ENCODE results near the gene KRTAP2-1. TPM values are rescaled to one million over a fixed set of nuclear protein-coding genes. Genes with fewer than 3 reads are reported as not detected.
"Not testable (repeated sequence)": the region's sequence is repeated elsewhere in the genome, so short reads cannot be mapped to it uniquely, and the experiment has no call there.

KRTAP2-1 gene
- total RNA-seq, 2 donors from 2014 or later: not detected

DNA sequence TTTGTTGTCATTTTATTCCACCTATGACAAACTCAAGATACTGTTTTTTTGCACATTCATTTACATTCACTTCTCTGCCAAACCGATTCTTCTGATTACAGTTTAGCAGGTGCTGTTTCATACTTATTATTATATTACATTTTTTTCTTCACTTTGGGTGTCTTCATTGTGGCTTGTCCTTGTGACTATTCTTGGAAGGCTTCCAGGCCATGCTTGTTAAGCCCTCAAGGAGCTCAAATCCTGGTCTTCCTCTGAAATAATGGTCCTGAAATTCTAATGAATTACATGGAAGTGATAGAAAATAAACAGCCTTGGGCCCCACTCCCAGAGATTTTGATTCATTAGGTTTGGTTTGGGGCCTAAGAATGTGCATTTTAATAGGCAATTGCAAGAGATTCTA lies 17.2 kb upstream of the KRTAP2-1 start:
- Histone ChIP-seq H3K4me3 (no peak overlapping the region), H3K4me1 (no peaks in the 10 kb centered on the region), H3K27ac (no peak overlapping the region), H3K9me3 (no peaks in the 10 kb centered on the region), H3K36me3 (no peaks in the 10 kb centered on the region), H3K27me3 (no peaks in the 10 kb centered on the region)
- TF ChIP-seq, protein P1, sequence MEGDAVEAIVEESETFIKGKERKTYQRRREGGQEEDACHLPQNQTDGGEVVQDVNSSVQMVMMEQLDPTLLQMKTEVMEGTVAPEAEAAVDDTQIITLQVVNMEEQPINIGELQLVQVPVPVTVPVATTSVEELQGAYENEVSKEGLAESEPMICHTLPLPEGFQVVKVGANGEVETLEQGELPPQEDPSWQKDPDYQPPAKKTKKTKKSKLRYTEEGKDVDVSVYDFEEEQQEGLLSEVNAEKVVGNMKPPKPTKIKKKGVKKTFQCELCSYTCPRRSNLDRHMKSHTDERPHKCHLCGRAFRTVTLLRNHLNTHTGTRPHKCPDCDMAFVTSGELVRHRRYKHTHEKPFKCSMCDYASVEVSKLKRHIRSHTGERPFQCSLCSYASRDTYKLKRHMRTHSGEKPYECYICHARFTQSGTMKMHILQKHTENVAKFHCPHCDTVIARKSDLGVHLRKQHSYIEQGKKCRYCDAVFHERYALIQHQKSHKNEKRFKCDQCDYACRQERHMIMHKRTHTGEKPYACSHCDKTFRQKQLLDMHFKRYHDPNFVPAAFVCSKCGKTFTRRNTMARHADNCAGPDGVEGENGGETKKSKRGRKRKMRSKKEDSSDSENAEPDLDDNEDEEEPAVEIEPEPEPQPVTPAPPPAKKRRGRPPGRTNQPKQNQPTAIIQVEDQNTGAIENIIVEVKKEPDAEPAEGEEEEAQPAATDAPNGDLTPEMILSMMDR (IDR thresholded peaks at IDR 0.05): no peak
- DNase-seq (ENCODE audit: low spot score): no peak

DNA sequence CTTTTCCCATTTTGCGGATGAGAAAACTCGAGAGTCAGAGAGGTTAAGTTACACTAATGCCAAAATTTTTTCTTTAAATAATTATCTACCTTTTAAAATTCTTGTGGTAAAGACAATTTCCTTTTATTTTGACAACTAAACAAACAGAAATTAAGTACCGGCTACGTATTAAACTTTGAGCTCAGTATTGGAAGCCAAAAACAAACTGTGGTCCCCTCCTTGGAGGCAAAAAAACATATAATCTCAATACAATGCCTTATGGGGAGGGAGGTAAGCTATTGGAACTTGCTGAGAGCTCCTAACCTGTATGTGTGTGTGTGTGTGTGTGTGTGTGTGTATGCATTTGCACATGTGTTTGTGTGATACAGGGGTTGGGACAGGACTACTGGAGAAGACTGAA lies 16.3 kb upstream of the KRTAP2-1 start:
- H3K9me3 ChIP-seq: no peaks in the 10 kb centered on the region
- no peak overlapping the region for H3K4me3 ChIP-seq
- H3K27ac ChIP-seq: no peak overlapping the region
- no peaks in the 10 kb centered on the region for H3K36me3 ChIP-seq
- H3K4me1 ChIP-seq: no peaks in the 10 kb centered on the region
- no peak for DNase-seq (ENCODE audit: low spot score)
- TF ChIP-seq, protein P1 (IDR thresholded peaks at IDR 0.05): no peak
- H3K27me3 ChIP-seq: no peaks in the 10 kb centered on the region

DNA sequence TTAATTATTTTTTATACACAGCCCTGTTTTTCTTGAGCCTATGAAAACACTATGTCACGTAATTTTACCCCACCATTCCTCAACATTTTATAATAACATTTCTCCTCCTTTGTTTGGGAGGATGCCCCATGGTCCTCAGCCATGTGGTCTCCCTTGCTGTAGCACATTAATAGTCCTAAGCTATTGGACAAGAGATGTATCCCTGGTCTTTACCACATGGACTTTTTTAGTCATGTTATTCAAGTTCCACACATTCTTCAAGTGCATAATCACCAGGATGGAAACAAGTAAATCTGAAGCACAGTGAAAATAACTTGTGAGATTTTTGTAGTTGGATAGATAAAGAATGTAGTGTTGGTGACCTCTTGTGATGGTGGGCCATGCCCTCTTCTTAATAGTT lies 14.8 kb upstream of the KRTAP2-1 start:
- no peak overlapping the region for H3K27ac ChIP-seq
- H3K27me3 ChIP-seq: no peaks in the 10 kb centered on the region
- H3K9me3 ChIP-seq: peaks cover 0 to 8% of the 10 kb centered on the region in 2 donors
- no peaks in the 10 kb centered on the region for H3K4me1 ChIP-seq
- DNase-seq (ENCODE audit: low spot score): no peak
- no peak overlapping the region for H3K4me3 ChIP-seq
- TF ChIP-seq, protein P1 (IDR thresholded peaks at IDR 0.05): no peak
- no peaks in the 10 kb centered on the region for H3K36me3 ChIP-seq

DNA sequence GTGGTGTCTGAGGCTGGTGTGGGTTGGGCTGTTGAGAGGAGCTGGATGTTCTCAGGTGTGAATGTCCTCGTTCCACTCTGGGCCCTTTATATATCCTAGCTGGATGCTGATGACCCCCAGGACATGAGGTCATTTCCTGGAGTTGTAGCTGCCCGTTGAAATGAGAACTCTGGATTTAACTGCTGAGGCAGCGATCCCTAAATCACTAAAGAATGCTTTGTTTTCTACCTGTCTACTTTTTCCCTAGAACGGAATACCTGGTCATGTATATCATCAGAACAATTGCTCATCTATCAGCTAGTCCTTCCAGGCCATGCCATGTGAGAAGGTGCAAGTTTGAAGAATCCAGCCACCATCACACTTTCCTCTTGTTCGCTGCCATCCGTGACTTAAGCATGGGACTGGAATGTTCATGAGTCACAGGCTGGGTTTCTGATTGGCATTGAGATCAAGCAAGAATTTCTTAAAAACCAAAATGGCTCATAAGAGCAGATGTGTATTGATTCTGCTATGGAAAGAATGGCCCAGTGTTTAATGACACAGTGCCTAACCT lies 13.0 kb upstream of the KRTAP2-1 start, which contains the start of gene KRTAP2-3:
Gene KRTAP2-3, minus strand, starts transcription at position 63 of the 553 bp plus-strand sequence. CDS start 64 bp downstream, outside the sequence.
- TF ChIP-seq, protein P1 (IDR thresholded peaks at IDR 0.05): no peak
- Histone ChIP-seq H3K9me3 (peaks cover 0 to 8% of the 10 kb centered on the region in 2 donors), H3K4me1 (no peaks in the 10 kb centered on the region), H3K36me3 (no peaks in the 10 kb centered on the region), H3K27ac (no peak within 1 kb of the TSS), H3K4me3 (no peak within 1 kb of the TSS), H3K27me3 (no peaks in the 10 kb centered on the region)
- DNase-seq (ENCODE audit: low spot score): no peak

DNA sequence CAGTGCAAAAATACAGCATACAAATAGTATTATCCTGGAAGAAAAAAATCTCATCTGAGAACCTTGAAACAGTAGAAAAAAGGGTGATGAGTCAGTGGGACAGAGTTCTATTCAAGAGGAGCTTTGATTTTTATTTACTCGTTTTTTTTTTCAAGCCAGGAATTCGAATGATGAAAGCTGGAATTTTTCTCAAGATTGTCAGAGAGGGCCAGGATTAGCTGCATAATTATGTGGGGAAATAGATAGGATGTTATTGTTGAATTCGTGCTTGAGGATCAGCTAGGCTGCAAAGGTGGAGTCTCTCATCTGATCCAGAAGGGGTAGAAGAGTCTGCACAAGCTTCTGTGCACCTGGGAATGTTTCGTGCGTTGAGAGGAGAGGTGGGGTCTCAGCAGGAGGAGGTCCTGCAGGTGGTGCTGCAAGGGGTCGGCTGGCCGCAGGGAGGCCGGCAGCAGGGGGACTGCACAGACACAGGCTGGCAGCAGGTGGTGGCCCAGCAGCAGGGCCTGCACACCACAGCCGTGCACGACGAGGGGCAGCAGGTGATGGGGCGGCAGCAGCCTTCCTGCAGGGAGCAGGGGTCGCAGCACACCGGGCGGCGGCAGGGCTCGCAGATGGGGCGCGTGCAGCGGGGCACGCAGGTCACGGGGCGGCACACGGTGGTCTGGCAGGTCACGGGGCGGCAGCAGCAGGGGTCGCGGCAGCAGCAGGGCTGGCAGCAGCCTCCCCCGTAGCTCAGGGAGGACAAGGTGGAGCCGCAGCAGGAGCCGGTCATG lies 12.3 kb upstream of the KRTAP2-1 start:
- H3K27me3 ChIP-seq; H3K36me3 ChIP-seq; H3K27ac ChIP-seq; H3K9me3 ChIP-seq; H3K4me3 ChIP-seq; DNase-seq (ENCODE audit: low spot score); H3K4me1 ChIP-seq: not testable (repeated sequence)

DNA sequence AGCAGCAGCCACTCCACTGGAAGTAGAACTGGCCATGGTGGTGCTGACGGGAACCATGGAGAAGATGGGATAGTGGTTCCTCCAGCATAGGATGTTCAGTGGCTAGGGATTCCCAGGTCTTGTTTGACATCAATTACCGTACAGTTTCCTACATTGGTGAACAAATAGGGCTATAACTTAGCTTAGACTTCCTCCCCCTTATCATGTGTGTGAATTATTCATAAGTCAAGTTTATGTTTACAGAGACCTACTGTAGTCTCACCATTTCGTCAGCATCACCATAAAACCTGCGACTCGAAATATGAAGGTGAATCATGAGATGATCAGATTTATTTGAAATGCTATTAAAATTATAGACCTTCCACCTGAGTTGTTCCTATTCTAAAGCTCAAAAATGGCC lies 11.6 kb upstream of the KRTAP2-1 start:
- Histone ChIP-seq H3K27me3 (no peaks in the 10 kb centered on the region), H3K27ac (no peak overlapping the region), H3K4me1 (no peaks in the 10 kb centered on the region), H3K36me3 (no peaks in the 10 kb centered on the region), H3K9me3 (peaks cover 0 to 9% of the 10 kb centered on the region in 2 donors), H3K4me3 (no peak overlapping the region)
- DNase-seq (ENCODE audit: low spot score): no peak
- TF ChIP-seq, protein P1 (IDR thresholded peaks at IDR 0.05): no peak

Measured in right atrium auricular region (tissue), 2 donors.